Upper lobe of left lung (tissue), 6 donors: ENCODE data around the gene HCFC1. TPM values are rescaled to one million over a fixed set of nuclear protein-coding genes. Genes with fewer than 3 reads are reported as not detected.

Experiments used
- ATAC-seq, 2 donors: fragments of 200-7000 bp; cut with Tn5 transposase; one replicate each; pipeline ENCODE4 v1.9.1; 2022; ENCODE audit warnings: mild to moderate bottlenecking in 2 of 2, moderate library complexity in 2 of 2; ENCODE audit not compliant: low FRiP score in 2 of 2
- DNase-seq, 2 donors: peaks; one replicate each; pipeline ENCODE4 v3.0.0-alpha.2; 2019 to 2020
- H3K27ac ChIP-seq, 4 donors: fragments of 200-600 bp; sonication (generic); one replicate each; pipeline ENCODE4 v1.5.1; 2016 to 2019
- H3K27me3 ChIP-seq, 4 donors: fragments of 200-600 bp; sonication (generic); one replicate each; pipeline ENCODE4 v1.5.1; 2017 to 2019
- H3K36me3 ChIP-seq, 4 donors: fragments of 200-600 bp; sonication (generic); one replicate each; pipeline ENCODE4 v1.5.1; 2016 to 2019
- H3K4me1 ChIP-seq, 4 donors: fragments of 200-600 bp; sonication (generic); one replicate each; pipeline ENCODE4 v1.5.1; 2018 to 2019
- H3K4me3 ChIP-seq, 4 donors: fragments of 200-600 bp; sonication (generic); one replicate each; pipeline ENCODE4 v1.5.1; 2017 to 2019; ENCODE audit warnings: mild to moderate bottlenecking in 2 of 4, moderate library complexity in 1 of 4
- H3K9me3 ChIP-seq, 4 donors: fragments of 200-600 bp; sonication (generic); one replicate each; pipeline ENCODE4 v1.5.1; 2018 to 2019
- CTCF ChIP-seq, 6 experiments: fragments of 450-650 bp in 4 of 6; fragments of 200-600 bp in 2 of 6; sonication (generic) in 2 of 6; IDR thresholded peaks; one replicate each; pipeline ENCODE4 v1.5.1; 2016 to 2019; ENCODE audit warnings: antibody characterized with exemption in 6 of 6
- EP300 ChIP-seq, 4 donors: sonication (generic); formaldehyde crosslinking; IDR thresholded peaks; one replicate each; pipeline ENCODE4 v1.5.1; 2017; ENCODE audit warnings: antibody characterized with exemption in 4 of 4, control low read depth in 2 of 4
- POLR2A ChIP-seq, 4 donors: fragments of 450-650 bp; IDR thresholded peaks; one replicate each; pipeline ENCODE4 v1.5.1; 2016 to 2017; ENCODE audit warnings: antibody characterized with exemption in 4 of 4, mild to moderate bottlenecking in 2 of 4
- POLR2AphosphoS5 ChIP-seq, 2 donors: sonication (generic); formaldehyde crosslinking; IDR thresholded peaks; one replicate each; pipeline ENCODE4 v1.5.1; 2017; ENCODE audit warnings: antibody characterized with exemption in 2 of 2
- WGBS, 2 donors: methylation state at CpG; one replicate each; pipeline ENCODE4 v1.1.5; 2017 to 2018; 5-methylcytosine and 5-hydroxymethylcytosine counted together
- total RNA-seq, 6 donors: library from RNA; depleted of rRNA in 4 of 6; stranded (reverse); fragments of >200 nt in 4 of 6; gene quantifications; one replicate each; pipeline versions ENCODE4 v1.1.0 to v1.2.1, GENCODE V29; 2016 to 2021
- donor health status: DM: no; HTN: no; CAD: no; lungs with moderate emphysema.
- donor health status: DM: no; HTN: yes; CAD: no; lungs with severe emphysema.

Gene HCFC1
- total RNA-seq, 6 donors from 2014 or later: 40.8 to 78.9 (median 52.2) TPM

GRCh38 chrX:153905481-153906095 lies 66.0 kb downstream of the HCFC1 start:
- H3K36me3 ChIP-seq: peaks cover 0 to 16% (median 3%) of the 10 kb centered on the region in 4 donors
- 90% methylated on average over 27 of the region's 32 CpGs; no CpG with 5 or more reads in 1 of the 2 donors for WGBS, 2 donors
- no peaks in the 10 kb centered on the region for H3K9me3 ChIP-seq
- no peak for TF ChIP-seq EP300 (IDR thresholded peaks at IDR 0.05)
- no peak for TF ChIP-seq POLR2AphosphoS5 (IDR thresholded peaks at IDR 0.05)
- no peak for TF ChIP-seq CTCF (IDR thresholded peaks at IDR 0.05)
- no peak for ATAC-seq
- peak overlapping the region in 1 of 4 donors; percentile 11 for H3K27ac ChIP-seq
- peak in 1 of 2 donors; percentile 59 for DNase-seq
- no peaks in the 10 kb centered on the region for H3K27me3 ChIP-seq
- H3K4me1 ChIP-seq: peaks cover 3 to 32% (median 15%) of the 10 kb centered on the region in 4 donors
- no peak overlapping the region for H3K4me3 ChIP-seq

GRCh38 chrX:153903991-153904957 lies 67.3 kb downstream of the HCFC1 start, which contains the start of gene AVPR2:
Gene AVPR2, plus strand, starts transcription at chrX:153904673. Its CDS starts 473 bp downstream, at chrX:153905146.
- H3K4me3 ChIP-seq: peak within 1 kb of the TSS in 1 of 4 donors; percentile 27
- no peaks in the 10 kb centered on the region for H3K27me3 ChIP-seq
- 0 to 55% methylated on average over 2 to 21 of the region's 26 CpGs for WGBS, 2 donors
- ATAC-seq (peak; percentile 7 to 12), DNase-seq (peak in 1 of 2 donors; percentile 40)
- TF ChIP-seq POLR2A (IDR thresholded peaks at IDR 0.05) (no peak), CTCF (IDR thresholded peaks at IDR 0.05) (no peak), EP300 (IDR thresholded peaks at IDR 0.05) (no peak), POLR2AphosphoS5 (IDR thresholded peaks at IDR 0.05) (no peak)
- H3K36me3 ChIP-seq: peaks cover 0 to 3% (median 0%) of the 10 kb centered on the region in 4 donors
- peaks cover 3 to 35% (median 17%) of the 10 kb centered on the region in 4 donors for H3K4me1 ChIP-seq
- H3K9me3 ChIP-seq: no peaks in the 10 kb centered on the region
- H3K27ac ChIP-seq: peak within 1 kb of the TSS; percentile 30 to 58 (median 42)

GRCh38 chrX:153903238-153903980 lies 68.2 kb downstream of the HCFC1 start:
- H3K27me3 ChIP-seq: no peaks in the 10 kb centered on the region
- 28 to 61% methylated on average over 3 to 18 of the region's 18 CpGs for WGBS, 2 donors
- peaks cover 3 to 35% (median 17%) of the 10 kb centered on the region in 4 donors for H3K4me1 ChIP-seq
- ATAC-seq: peak in 1 of 2 donors; percentile 53
- DNase-seq: peak in 1 of 2 donors; percentile 69
- no peak for TF ChIP-seq CTCF (IDR thresholded peaks at IDR 0.05)
- no peak for TF ChIP-seq POLR2A (IDR thresholded peaks at IDR 0.05)
- no peak for TF ChIP-seq EP300 (IDR thresholded peaks at IDR 0.05)
- TF ChIP-seq POLR2AphosphoS5 (IDR thresholded peaks at IDR 0.05): no peak
- H3K36me3 ChIP-seq: no peaks in the 10 kb centered on the region
- H3K9me3 ChIP-seq: no peaks in the 10 kb centered on the region
- peak overlapping the region; percentile 30 to 58 (median 42) for H3K27ac ChIP-seq
- H3K4me3 ChIP-seq: no peak overlapping the region

DNA sequence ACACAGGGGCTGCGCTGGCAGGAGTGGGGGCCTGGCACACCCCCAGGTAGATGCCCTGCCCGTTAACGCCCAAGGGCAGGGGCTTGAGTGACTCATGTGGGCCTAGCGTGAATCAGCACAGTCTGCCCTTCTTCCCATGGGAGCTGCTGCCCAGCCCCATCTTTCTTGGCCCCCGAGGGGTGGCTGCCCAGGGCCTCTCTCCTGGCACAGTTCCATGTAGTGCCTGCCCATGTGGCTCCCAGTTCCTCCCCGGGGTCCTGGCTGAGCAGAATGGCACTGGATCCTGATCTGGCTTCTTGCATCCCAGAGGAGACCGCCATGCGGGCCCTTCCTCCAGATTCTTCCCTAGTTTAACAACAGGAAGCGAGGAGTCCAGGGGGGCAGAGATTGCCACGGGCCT lies 69.2 kb downstream of the HCFC1 start:
- 68% methylated on average over 10 of the region's 10 CpGs; no CpG with 5 or more reads in 1 of the 2 donors for WGBS, 2 donors
- TF ChIP-seq CTCF (IDR thresholded peaks at IDR 0.05) (no peak), EP300 (IDR thresholded peaks at IDR 0.05) (no peak), POLR2AphosphoS5 (IDR thresholded peaks at IDR 0.05) (no peak), POLR2A (IDR thresholded peaks at IDR 0.05) (no peak)
- H3K36me3 ChIP-seq: no peaks in the 10 kb centered on the region
- H3K27me3 ChIP-seq: no peaks in the 10 kb centered on the region
- peaks cover 3 to 35% (median 17%) of the 10 kb centered on the region in 4 donors for H3K4me1 ChIP-seq
- H3K9me3 ChIP-seq: no peaks in the 10 kb centered on the region
- DNase-seq (no peak), ATAC-seq (no peak)
- no peak overlapping the region for H3K4me3 ChIP-seq
- H3K27ac ChIP-seq: no peak overlapping the region
